Measurements from ENCODE around the gene SP3.

The SP3 gene

GRCh38 chr2:173965372-173966025 is at the start of gene SP3:
Gene SP3, minus strand, starts transcription at chr2:173965373. Its CDS starts 202 bp downstream, at chr2:173965171.
- DNase-seq: peak; percentile 76

DNA sequence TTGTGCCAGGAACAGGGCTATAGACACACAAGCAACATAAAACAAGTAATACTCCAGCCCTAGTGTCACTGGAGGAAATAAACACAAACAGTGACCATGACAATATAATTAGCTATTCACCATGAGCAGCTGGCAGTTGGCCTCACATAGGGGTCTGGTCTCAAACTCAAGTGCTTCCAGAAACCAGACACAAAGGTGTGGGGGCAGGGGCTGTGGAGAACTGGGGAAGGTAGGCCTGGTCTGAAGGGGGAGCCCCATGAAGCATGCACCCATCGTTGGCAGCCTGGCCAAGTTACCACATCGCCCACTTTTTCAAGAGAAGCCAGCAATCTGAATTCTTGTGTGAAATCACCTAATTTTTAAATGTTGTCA is 49.5 kb upstream of the SP3 start:
- no peak for DNase-seq

DNA sequence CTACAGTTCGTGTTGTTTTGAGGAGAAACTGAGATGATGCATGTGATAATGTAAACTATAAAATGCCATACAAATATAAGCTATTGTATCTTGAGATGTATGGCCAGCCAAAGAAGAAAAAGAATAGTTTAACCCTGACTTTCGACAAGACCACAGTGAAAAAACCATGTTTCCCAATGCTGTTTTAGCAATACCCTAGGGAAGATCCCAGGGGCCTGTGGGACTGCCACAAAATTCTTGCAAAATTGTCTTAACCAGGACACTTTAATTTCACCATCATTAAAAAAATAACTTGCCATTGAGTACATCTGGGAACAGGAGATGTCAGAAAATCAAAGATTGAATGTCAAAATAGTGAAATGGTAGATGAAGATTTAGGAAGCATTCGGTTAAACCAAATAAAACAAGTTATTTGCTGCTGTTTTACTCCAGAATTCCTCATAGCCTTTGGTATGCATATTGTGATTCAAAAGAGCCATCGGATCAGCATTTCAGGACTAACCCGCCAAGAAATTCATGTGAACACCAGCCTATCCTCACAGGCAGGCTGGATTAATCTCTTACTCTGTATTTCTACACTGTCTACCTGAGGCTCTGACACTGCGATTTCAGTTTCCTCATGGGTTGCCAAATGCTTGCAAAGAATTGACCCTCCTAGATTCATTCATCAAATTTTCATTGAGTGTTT is 49.0 kb upstream of the SP3 start:
- no peak for DNase-seq

DNA sequence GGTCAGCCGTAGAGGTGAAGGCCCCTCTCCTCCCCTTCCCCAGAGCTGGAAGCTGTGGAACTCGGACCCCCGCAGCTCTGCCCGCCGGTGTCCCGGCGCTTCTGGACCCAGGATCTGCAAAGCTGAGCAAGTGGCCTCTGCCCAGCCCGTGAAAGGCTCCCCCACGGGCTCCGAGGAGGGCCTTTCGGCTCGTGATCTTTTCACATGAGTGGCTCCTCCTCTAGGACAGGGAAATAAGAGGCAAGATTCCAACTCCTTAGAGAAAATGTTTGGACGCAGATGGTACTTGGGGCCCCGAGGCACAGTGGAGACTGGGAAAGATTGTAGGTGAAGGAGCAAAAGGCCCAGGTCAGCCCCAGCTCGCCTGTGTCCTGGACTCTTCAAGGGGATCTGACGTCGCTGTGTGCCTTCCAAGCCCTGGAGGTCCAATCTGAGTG is 48.2 kb upstream of the SP3 start:
- DNase-seq: peak; percentile 46

DNA sequence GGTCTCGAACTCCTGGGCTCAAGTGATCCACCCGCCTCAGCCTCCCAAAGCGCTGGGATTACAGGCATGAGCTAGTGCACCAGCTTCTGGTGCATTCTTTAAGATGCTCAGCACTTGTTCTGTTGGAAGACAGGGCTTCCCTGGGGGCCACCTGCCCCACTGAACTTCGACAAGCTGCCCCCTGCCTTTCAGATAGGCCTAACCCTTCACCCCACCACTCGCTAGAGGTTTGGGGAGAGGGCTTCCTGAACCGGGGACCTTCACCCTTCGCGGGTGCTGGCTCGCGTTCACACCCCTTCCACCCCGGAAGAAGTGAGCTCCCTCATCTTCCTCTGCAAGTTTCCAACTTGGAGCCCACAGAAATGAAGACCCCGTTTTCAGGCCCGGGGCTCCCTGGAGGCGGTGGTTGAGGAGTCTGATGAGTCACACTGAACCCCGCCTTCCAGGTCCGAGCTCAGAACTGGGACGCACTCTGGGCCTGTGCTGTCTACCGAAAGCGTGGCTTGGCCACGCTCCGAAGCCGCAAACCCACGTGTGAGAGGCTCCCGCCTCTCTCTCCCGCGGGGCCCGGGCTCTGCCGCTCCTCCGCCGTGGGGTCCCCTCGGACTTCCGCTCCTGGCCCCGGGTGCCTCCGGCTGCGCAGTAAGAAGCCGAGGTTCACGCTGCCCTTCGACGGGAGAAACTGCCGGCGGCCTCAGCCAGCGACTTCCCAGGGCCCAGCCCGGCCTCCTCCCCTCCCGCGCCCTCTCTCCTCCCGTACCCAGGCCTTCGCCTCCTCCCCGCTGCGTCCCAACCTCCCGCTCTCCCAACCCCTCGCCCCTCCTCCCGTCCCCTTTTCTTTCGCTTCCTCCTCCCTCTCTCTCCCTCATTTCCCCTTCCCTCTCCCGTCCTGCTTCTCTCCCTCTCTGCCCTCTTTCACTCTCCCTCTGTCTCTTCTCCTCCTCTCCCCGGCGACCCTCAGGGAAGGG is 47.5 kb upstream of the SP3 start:
- no peak for DNase-seq

- DNase-seq: no peak
Measured at GRCh38 chr2:174011796-174012195, 46.6 kb upstream of the SP3 start.

- DNase-seq: no peak
Measured at GRCh38 chr2:174011173-174011572, 46.0 kb upstream of the SP3 start.

DNA sequence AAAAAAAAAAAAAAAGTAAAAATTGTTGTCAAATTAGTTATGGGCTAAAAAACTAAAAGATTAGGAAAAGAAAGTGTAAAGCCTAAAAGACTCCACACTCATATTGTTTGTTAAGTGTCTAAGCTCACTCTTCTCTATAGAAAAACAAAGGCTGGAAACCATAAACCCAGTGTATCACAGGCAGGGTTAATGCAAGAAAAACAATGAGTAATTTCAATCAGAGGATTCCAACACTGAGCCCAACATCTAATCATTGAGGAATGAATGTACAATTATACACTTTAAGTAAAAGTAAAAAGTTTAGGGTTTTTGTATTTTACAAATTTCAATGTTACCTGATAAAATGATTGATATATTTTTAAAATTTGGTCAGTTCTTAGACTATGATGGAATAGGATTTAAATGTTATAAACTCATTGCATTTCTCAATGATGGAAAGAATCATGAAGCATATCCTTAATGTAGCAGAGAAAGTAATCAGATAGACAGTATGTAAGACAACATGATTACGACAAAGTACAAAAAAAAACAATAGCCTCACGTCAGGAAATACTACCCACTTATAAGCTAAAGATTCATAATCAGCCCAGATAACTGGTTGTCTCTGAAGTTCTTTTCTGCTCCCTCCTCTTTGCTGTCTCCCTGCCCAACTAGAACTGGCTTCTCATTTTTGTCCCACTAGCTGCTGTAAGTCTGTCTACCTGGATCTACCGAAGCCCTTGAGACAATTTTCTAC is 44.5 kb upstream of the SP3 start:
- DNase-seq: no peak

GRCh38 chr2:174008720-174009119 is 43.5 kb upstream of the SP3 start:
- DNase-seq: no peak

GRCh38 chr2:174007010-174007409 is 41.8 kb upstream of the SP3 start:
- DNase-seq: no peak

GRCh38 chr2:174005801-174006419 is 40.7 kb upstream of the SP3 start:
- DNase-seq: no peak

DNA sequence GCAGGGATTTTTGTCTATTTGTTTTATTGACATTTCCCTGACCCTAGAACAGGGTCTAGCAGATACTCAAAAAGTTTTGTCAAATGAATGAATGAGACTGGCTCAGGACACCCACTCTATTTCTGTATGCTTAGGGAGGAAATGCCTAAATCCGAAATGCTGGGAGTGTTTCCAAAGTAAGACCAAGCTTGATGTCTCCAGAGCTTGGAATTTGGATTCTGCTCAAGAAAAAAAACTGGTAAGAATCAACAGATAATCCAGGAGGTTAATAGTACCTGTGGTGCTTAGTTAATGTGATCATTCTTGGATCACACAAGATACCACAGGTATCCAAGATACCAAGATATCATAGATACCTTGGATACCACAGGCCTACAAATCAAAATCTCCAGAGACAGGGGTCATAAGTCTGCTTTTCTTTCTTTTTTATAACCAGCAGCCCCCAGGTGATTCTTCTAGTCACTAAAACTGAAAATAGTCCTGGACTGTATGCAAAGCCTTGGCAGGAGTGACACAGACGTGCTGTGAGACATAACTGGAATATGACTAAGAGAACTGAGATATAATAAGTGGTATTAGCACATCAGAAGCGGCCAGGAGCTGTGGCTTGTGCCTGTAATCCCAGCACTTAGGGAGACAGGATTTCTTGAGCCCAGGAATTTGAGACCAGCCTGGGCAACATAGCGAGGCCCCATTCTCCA is 39.9 kb upstream of the SP3 start:
- no peak for DNase-seq

GRCh38 chr2:174003720-174004695 is 38.8 kb upstream of the SP3 start:
- no peak for DNase-seq

- no peak for DNase-seq
Measured at GRCh38 chr2:174002679-174003078, 37.5 kb upstream of the SP3 start.

DNA sequence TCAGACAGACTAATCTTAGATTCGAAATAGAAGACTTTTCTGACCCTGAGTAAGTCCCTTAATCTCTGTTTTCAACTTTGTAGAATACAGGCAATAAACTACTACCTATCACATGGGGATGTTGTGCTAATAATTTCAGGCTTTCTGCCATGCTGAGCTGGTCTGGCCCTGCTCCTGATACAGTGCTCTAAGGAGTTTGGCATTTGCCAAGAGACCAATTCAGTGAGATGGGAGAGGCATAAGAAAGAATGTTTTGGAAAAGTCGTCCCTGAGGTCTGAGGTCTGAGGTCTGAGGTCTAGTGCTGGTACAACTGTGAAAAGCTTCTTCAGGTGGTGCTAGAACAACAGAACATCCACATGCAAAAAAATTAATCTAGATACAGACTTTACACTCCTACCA is 35.9 kb upstream of the SP3 start:
- DNase-seq: no peak

GRCh38 chr2:173999724-174000123 is 34.6 kb upstream of the SP3 start:
- no peak for DNase-seq

DNA sequence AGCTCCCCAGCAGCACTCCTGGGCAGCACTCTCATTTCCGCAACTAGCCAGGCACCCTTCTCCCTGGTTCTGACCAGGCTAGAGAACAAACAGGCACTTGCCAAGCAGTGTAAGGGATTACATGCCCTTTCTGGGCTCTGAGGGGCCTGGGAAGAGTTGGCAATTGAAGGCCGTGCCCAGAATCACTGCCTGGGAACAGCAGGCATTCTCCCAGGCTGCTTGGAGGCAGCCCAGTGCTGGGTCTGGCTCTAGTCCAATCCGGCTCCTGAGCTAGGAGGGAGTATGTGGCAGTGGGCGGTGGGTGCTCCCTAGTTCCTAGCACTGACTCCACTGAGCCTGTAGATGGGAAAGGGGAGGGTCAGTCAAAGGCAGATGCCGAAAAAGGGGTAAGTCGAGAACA is 34.1 kb upstream of the SP3 start:
- DNase-seq: no peak

DNA sequence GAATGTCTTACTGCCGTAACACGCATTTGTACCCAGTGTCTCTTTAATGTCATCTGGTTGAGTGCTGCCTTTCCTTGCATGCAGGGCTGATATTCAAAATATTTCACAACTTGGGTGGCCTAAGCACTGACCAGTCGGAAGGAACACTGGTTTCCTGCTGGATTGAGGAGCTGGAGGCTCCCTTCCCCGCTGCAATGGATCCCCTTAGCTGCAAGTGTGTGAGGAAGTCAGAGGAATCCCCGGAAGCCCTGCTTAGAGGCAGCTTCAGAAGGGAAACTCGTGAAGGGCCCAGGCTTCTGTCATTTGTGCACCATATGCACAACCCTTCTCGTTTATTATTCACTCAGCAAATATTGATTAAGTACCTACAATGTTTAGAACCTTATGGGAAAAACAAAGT is 33.2 kb upstream of the SP3 start:
- no peak for DNase-seq

DNA sequence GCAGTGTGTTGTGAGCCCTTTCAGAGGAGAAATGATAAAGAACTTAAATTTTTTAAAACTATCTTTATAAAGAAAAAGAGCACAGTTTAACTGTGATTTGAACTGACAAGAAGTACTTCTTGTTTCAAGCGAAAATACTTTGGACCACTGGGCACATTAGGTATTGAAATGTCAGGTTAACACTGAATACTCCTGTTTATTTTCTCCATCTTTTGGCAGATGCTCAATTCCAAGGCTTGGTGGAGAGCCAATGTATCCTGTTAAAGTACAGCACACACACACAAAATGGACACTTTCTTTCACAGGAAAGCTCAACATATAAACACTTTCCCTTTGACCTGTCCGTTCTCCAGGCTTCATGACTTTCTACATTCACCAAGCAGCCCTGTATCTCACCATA is 32.6 kb upstream of the SP3 start:
- no peak for DNase-seq

- no peak for DNase-seq
Measured at GRCh38 chr2:173997269-173997668, 32.1 kb upstream of the SP3 start.

- no peak for DNase-seq
Measured at GRCh38 chr2:173996766-173997165, 31.6 kb upstream of the SP3 start.

All from cortex of kidney (tissue), 1 donor.